HEK293 (cell line): ENCODE results near the gene ERVK3-1.

Experiments
- KLF10 ChIP-seq: fragments of 450-650 bp; IDR thresholded peaks from 2 replicates; pipeline ENCODE4 v1.5.1; 2018; ENCODE audit warnings: missing biosample characterization, mild to moderate bottlenecking, missing genetic modification characterization
- SALL2 ChIP-seq: fragments of 450-650 bp; formaldehyde crosslinking; IDR thresholded peaks from 2 replicates; pipeline ENCODE4 v1.5.0; 2017; ENCODE audit warnings: missing biosample characterization, mild to moderate bottlenecking, missing genetic modification characterization, borderline replicate concordance
- TCF7L2 ChIP-seq: IDR thresholded peaks from 2 replicates; pipeline ENCODE4 v1.6.1; 2011; ENCODE audit warnings: low read depth, mild to moderate bottlenecking, inconsistent platforms, low read length, moderate library complexity, borderline replicate concordance
- TRIM28 ChIP-seq: IDR thresholded peaks from 2 replicates; pipeline ENCODE4 v1.6.1; 2011; ENCODE audit warnings: low read length, control low read depth, borderline replicate concordance
- ZBTB1 ChIP-seq: fragments of 450-650 bp; formaldehyde crosslinking; IDR thresholded peaks from 2 replicates; pipeline ENCODE4 v1.5.1; 2016; ENCODE audit warnings: missing biosample characterization, missing genetic modification characterization
- ZFP69B ChIP-seq: fragments of 450-650 bp; formaldehyde crosslinking; IDR thresholded peaks from 2 replicates; pipeline ENCODE4 v1.5.1; 2016; ENCODE audit warnings: missing biosample characterization, missing genetic modification characterization
- ZNF10 ChIP-seq: fragments of 450-650 bp; formaldehyde crosslinking; IDR thresholded peaks from 2 replicates; pipeline ENCODE4 v1.5.1; 2017; ENCODE audit warnings: missing biosample characterization, missing genetic modification characterization
- ZNF112 ChIP-seq: fragments of 450-650 bp; formaldehyde crosslinking; IDR thresholded peaks from 2 replicates; pipeline ENCODE4 v1.5.0; 2017; ENCODE audit warnings: missing biosample characterization, missing genetic modification characterization
- ZNF16 ChIP-seq: fragments of 450-650 bp; formaldehyde crosslinking; IDR thresholded peaks from 2 replicates; pipeline ENCODE4 v1.5.1; 2016; ENCODE audit warnings: low read depth, missing biosample characterization, missing genetic modification characterization
- ZNF202 ChIP-seq: fragments of 450-650 bp; formaldehyde crosslinking; IDR thresholded peaks from 2 replicates; pipeline ENCODE4 v1.5.1; 2016; ENCODE audit warnings: missing biosample characterization, missing genetic modification characterization, borderline replicate concordance
- ZNF214 ChIP-seq: fragments of 450-650 bp; formaldehyde crosslinking; IDR thresholded peaks from 2 replicates; pipeline ENCODE4 v1.5.1; 2017; ENCODE audit warnings: missing biosample characterization, mild to moderate bottlenecking, missing genetic modification characterization, borderline replicate concordance
- ZNF311 ChIP-seq: fragments of 450-650 bp; formaldehyde crosslinking; IDR thresholded peaks from 2 replicates; pipeline ENCODE4 v1.5.1; 2017; ENCODE audit warnings: missing biosample characterization, missing genetic modification characterization, borderline replicate concordance
- ZNF350 ChIP-seq: fragments of 450-650 bp; formaldehyde crosslinking; IDR thresholded peaks from 2 replicates; pipeline ENCODE4 v1.5.0; 2017; ENCODE audit warnings: missing biosample characterization, mild to moderate bottlenecking, missing genetic modification characterization
- ZNF555 ChIP-seq: fragments of 450-650 bp; formaldehyde crosslinking; conservative IDR thresholded peaks from 2 replicates; pipeline ENCODE4 v1.5.1; 2017; ENCODE audit warnings: missing biosample characterization, mild to moderate bottlenecking, missing genetic modification characterization, inconsistent platforms
- ZNF654 ChIP-seq: fragments of 450-650 bp; formaldehyde crosslinking; IDR thresholded peaks from 2 replicates; pipeline ENCODE4 v1.5.1; 2016; ENCODE audit warnings: low read depth, missing biosample characterization, missing genetic modification characterization
- ZNF658 ChIP-seq: fragments of 450-650 bp; formaldehyde crosslinking; IDR thresholded peaks from 2 replicates; pipeline ENCODE4; 2016; ENCODE audit warnings: missing biosample characterization, missing genetic modification characterization
- ZNF792 ChIP-seq: fragments of 450-650 bp; formaldehyde crosslinking; IDR thresholded peaks from 2 replicates; pipeline ENCODE4 v1.5.1; 2016; ENCODE audit warnings: missing biosample characterization, missing genetic modification characterization
- ZNF837 ChIP-seq: fragments of 450-650 bp; formaldehyde crosslinking; IDR thresholded peaks from 2 replicates; pipeline ENCODE4 v1.5.1; 2016; ENCODE audit warnings: missing biosample characterization, missing genetic modification characterization
- ZSCAN30 ChIP-seq: fragments of 450-650 bp; IDR thresholded peaks from 2 replicates; pipeline ENCODE4 v1.5.1; 2018; ENCODE audit warnings: missing biosample characterization, mild to moderate bottlenecking, missing genetic modification characterization, moderate library complexity
- TF ChIP-seq, protein P1 (sequence below): fragments of 450-650 bp; formaldehyde crosslinking; conservative IDR thresholded peaks from 2 replicates; pipeline ENCODE4 v1.5.1; 2016; ENCODE audit warnings: low read depth, missing biosample characterization, missing genetic modification characterization
- TF ChIP-seq, protein P2 (sequence below): fragments of 450-650 bp; formaldehyde crosslinking; IDR thresholded peaks from 2 replicates; pipeline ENCODE4 v1.5.1; 2016; ENCODE audit warnings: missing biosample characterization, missing genetic modification characterization
- TF ChIP-seq, protein P3 (sequence below): fragments of 450-650 bp; IDR thresholded peaks from 2 replicates; pipeline ENCODE4 v1.5.1; 2018; ENCODE audit warnings: missing biosample characterization, missing genetic modification characterization
- TF ChIP-seq, protein P4 (sequence below): fragments of 450-650 bp; formaldehyde crosslinking; IDR thresholded peaks from 2 replicates; pipeline ENCODE4 v1.5.1; 2016; ENCODE audit warnings: missing biosample characterization, missing genetic modification characterization, low read depth
- TF ChIP-seq, protein P5 (sequence below): fragments of 450-650 bp; formaldehyde crosslinking; IDR thresholded peaks from 2 replicates; pipeline ENCODE4 v1.5.1; 2016; ENCODE audit warnings: missing biosample characterization, missing genetic modification characterization
- TF ChIP-seq, protein P6 (sequence below): fragments of 450-650 bp; formaldehyde crosslinking; IDR thresholded peaks from 2 replicates; pipeline ENCODE4 v1.5.0; 2017; ENCODE audit warnings: missing biosample characterization, missing genetic modification characterization, borderline replicate concordance

ERVK3-1 gene

DNA sequence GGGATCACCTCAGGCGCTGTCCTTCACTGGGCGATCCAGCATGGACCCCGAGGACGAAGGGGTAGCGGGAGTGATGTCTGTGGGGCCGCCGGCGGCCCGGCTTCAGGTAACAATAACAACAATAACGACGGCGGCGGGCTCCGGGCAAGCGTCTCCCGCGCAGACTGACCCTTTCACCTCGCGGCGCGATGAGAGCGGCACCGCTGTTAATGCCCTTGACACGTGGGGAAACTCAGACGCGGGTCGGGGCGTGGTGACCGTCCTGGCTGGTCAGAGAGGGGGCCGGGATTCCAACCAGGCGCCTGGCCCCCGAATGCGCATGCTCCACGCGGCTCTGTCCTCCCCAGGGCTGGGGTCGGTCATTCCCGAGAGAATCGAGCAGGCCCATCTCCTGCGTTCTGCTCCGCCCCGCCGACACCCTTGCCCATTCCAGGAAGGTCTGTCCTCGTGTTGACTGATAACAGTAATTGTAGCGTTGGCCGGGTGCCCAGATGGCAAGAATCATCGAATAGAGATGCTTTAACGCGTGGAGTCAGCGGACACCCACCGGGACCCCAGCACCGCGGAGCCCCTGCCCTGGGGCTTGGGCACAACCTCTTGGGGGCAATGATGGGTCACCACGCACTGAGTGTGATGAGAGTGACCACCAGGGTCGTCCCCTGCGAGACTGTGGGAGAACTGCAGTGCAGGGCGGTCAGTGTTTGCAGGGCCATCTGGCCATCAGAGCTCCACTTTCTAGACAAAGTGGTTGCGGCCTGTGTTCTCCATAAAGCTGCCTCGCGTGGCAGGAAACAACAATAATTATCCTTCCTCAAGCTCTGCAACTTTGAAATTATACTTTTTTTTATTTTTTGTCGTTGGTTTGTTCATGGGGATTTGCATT is 25.9 kb upstream of the ERVK3-1 start (continued):
- TF ChIP-seq, protein P1, sequence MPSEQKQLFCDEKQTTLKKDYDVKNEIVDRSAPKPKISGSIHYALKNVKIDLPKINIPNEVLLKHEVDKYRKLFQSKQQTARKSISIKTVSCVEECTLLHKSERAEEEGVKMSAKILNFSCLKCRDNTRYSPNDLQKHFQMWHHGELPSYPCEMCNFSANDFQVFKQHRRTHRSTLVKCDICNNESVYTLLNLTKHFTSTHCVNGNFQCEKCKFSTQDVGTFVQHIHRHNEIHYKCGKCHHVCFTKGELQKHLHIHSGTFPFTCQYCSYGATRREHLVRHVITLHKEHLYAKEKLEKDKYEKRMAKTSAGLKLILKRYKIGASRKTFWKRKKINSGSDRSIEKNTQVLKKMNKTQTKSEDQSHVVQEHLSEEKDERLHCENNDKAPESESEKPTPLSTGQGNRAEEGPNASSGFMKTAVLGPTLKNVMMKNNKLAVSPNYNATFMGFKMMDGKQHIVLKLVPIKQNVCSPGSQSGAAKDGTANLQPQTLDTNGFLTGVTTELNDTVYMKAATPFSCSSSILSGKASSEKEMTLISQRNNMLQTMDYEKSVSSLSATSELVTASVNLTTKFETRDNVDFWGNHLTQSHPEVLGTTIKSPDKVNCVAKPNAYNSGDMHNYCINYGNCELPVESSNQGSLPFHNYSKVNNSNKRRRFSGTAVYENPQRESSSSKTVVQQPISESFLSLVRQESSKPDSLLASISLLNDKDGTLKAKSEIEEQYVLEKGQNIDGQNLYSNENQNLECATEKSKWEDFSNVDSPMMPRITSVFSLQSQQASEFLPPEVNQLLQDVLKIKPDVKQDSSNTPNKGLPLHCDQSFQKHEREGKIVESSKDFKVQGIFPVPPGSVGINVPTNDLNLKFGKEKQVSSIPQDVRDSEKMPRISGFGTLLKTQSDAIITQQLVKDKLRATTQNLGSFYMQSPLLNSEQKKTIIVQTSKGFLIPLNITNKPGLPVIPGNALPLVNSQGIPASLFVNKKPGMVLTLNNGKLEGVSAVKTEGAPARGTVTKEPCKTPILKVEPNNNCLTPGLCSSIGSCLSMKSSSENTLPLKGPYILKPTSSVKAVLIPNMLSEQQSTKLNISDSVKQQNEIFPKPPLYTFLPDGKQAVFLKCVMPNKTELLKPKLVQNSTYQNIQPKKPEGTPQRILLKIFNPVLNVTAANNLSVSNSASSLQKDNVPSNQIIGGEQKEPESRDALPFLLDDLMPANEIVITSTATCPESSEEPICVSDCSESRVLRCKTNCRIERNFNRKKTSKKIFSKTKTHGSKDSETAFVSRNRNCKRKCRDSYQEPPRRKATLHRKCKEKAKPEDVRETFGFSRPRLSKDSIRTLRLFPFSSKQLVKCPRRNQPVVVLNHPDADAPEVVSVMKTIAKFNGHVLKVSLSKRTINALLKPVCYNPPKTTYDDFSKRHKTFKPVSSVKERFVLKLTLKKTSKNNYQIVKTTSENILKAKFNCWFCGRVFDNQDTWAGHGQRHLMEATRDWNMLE (tag by site-specific recombination), result no peak
- TF ChIP-seq TRIM28 (no peak), ZNF837 (tag by site-specific recombination) (no peak), ZNF112 (tag by site-specific recombination) (no peak), ZNF350 (tag by site-specific recombination) (no peak), ZNF654 (no peak), ZNF311 (tag by site-specific recombination) (0 out of 2 replicates have a peak, but pooled peaks have one; percentile 12), ZNF214 (no peak), TCF7L2 (no peak), ZNF10 (no peak), ZSCAN30 (peak; percentile 67), KLF10 (tag by site-specific recombination) (no peak), ZNF555 (tag by site-specific recombination) (no peak), ZNF202 (tag by site-specific recombination) (no peak), SALL2 (tag by site-specific recombination) (no peak), ZNF16 (no peak), ZBTB1 (tag by site-specific recombination) (no peak), ZNF658 (tag by site-specific recombination) (no peak), ZFP69B (tag by site-specific recombination) (no peak), ZNF792 (tag by site-specific recombination) (no peak)
- TF ChIP-seq, protein P2, sequence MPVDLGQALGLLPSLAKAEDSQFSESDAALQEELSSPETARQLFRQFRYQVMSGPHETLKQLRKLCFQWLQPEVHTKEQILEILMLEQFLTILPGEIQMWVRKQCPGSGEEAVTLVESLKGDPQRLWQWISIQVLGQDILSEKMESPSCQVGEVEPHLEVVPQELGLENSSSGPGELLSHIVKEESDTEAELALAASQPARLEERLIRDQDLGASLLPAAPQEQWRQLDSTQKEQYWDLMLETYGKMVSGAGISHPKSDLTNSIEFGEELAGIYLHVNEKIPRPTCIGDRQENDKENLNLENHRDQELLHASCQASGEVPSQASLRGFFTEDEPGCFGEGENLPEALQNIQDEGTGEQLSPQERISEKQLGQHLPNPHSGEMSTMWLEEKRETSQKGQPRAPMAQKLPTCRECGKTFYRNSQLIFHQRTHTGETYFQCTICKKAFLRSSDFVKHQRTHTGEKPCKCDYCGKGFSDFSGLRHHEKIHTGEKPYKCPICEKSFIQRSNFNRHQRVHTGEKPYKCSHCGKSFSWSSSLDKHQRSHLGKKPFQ (tag by site-specific recombination), result no peak
- TF ChIP-seq, protein P3, sequence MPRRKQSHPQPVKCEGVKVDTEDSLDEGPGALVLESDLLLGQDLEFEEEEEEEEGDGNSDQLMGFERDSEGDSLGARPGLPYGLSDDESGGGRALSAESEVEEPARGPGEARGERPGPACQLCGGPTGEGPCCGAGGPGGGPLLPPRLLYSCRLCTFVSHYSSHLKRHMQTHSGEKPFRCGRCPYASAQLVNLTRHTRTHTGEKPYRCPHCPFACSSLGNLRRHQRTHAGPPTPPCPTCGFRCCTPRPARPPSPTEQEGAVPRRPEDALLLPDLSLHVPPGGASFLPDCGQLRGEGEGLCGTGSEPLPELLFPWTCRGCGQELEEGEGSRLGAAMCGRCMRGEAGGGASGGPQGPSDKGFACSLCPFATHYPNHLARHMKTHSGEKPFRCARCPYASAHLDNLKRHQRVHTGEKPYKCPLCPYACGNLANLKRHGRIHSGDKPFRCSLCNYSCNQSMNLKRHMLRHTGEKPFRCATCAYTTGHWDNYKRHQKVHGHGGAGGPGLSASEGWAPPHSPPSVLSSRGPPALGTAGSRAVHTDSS (tag by site-specific recombination), result peak; percentile 9; the same call in 1 of the 2 replicates
- TF ChIP-seq, protein P4, sequence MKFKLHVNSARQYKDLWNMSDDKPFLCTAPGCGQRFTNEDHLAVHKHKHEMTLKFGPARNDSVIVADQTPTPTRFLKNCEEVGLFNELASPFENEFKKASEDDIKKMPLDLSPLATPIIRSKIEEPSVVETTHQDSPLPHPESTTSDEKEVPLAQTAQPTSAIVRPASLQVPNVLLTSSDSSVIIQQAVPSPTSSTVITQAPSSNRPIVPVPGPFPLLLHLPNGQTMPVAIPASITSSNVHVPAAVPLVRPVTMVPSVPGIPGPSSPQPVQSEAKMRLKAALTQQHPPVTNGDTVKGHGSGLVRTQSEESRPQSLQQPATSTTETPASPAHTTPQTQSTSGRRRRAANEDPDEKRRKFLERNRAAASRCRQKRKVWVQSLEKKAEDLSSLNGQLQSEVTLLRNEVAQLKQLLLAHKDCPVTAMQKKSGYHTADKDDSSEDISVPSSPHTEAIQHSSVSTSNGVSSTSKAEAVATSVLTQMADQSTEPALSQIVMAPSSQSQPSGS, result no peak
- TF ChIP-seq, protein P5, sequence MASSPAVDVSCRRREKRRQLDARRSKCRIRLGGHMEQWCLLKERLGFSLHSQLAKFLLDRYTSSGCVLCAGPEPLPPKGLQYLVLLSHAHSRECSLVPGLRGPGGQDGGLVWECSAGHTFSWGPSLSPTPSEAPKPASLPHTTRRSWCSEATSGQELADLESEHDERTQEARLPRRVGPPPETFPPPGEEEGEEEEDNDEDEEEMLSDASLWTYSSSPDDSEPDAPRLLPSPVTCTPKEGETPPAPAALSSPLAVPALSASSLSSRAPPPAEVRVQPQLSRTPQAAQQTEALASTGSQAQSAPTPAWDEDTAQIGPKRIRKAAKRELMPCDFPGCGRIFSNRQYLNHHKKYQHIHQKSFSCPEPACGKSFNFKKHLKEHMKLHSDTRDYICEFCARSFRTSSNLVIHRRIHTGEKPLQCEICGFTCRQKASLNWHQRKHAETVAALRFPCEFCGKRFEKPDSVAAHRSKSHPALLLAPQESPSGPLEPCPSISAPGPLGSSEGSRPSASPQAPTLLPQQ (tag by site-specific recombination), result no peak; the same call in 1 of the 2 replicates
- TF ChIP-seq, protein P6, sequence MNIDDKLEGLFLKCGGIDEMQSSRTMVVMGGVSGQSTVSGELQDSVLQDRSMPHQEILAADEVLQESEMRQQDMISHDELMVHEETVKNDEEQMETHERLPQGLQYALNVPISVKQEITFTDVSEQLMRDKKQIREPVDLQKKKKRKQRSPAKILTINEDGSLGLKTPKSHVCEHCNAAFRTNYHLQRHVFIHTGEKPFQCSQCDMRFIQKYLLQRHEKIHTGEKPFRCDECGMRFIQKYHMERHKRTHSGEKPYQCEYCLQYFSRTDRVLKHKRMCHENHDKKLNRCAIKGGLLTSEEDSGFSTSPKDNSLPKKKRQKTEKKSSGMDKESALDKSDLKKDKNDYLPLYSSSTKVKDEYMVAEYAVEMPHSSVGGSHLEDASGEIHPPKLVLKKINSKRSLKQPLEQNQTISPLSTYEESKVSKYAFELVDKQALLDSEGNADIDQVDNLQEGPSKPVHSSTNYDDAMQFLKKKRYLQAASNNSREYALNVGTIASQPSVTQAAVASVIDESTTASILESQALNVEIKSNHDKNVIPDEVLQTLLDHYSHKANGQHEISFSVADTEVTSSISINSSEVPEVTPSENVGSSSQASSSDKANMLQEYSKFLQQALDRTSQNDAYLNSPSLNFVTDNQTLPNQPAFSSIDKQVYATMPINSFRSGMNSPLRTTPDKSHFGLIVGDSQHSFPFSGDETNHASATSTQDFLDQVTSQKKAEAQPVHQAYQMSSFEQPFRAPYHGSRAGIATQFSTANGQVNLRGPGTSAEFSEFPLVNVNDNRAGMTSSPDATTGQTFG (tag by site-specific recombination), result no peak
